GM12872 (cell line): ENCODE results near the gene COL15A1.

ENCODE experiments used
- CTCF ChIP-seq: IDR thresholded peaks from 3 replicates; pipeline ENCODE4 v1.5.1; 2011; ENCODE audit warnings: low read depth, mild to moderate bottlenecking, low read length, moderate library complexity; ENCODE audit not compliant: insufficient read depth

Gene COL15A1

GRCh38 chr9:99093492-99093791 lies 149.7 kb downstream of the COL15A1 start:
- no peak for TF ChIP-seq CTCF

- TF ChIP-seq CTCF: no peak
These were observed 151.9 kb downstream of the COL15A1 start for GRCh38 chr9:99095565-99095964.

GRCh38 chr9:99096409-99096808 lies 152.7 kb downstream of the COL15A1 start:
- no peak for TF ChIP-seq CTCF

- TF ChIP-seq CTCF: no peak
These were observed 157.6 kb downstream of the COL15A1 start for GRCh38 chr9:99101271-99101670.

GRCh38 chr9:99101812-99102211 lies 158.1 kb downstream of the COL15A1 start:
- TF ChIP-seq CTCF: no peak

GRCh38 chr9:99103054-99103895 lies 159.6 kb downstream of the COL15A1 start:
- no peak for TF ChIP-seq CTCF

GRCh38 chr9:99103901-99104458 lies 160.3 kb downstream of the COL15A1 start:
- TF ChIP-seq CTCF: no peak
